Stimulated activated CD4-positive, alpha-beta T cell treated with anti-CD3 and anti-CD28 coated beads, TNF-alpha, amount 100 ng/mL, for 24 hours (primary cell): ENCODE measurements around the gene TP73.

Experiments
- DNase-seq, 3 experiments: peaks; one replicate each; pipeline ENCODE4 v3.0.0-alpha.2; 2020; ENCODE audit warnings: low read depth in 3 of 3

Gene TP73

GRCh38 chr1:3707298-3707938 lies 55.1 kb downstream of the TP73 start:
- DNase-seq, result no peak

GRCh38 chr1:3707939-3708328 lies 55.6 kb downstream of the TP73 start:
- no peak for DNase-seq

GRCh38 chr1:3708791-3709190 lies 56.5 kb downstream of the TP73 start:
- no peak for DNase-seq

DNA sequence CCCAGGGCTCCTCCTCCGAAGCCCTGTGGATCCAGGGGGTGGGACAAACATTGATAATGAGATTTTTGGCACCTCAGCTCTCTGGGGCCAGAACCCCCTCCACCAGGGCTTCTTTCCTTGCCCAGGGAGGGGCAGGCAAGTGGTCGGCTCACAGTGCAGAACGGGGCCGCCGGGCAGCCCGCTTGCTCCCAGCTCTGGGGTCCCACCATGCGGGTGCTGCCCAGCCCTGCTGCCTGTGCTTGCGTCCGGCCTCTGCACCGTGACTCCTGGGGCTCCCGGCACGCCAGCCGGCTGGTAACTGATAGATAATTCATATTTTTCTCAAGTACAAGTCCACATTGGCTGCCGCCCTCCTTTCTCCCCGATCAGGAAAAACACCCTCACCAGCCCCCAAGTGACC lies 57.9 kb downstream of the TP73 start:
- DNase-seq, result no peak

GRCh38 chr1:3711381-3711779 lies 59.1 kb downstream of the TP73 start:
- DNase-seq, result no peak

DNA sequence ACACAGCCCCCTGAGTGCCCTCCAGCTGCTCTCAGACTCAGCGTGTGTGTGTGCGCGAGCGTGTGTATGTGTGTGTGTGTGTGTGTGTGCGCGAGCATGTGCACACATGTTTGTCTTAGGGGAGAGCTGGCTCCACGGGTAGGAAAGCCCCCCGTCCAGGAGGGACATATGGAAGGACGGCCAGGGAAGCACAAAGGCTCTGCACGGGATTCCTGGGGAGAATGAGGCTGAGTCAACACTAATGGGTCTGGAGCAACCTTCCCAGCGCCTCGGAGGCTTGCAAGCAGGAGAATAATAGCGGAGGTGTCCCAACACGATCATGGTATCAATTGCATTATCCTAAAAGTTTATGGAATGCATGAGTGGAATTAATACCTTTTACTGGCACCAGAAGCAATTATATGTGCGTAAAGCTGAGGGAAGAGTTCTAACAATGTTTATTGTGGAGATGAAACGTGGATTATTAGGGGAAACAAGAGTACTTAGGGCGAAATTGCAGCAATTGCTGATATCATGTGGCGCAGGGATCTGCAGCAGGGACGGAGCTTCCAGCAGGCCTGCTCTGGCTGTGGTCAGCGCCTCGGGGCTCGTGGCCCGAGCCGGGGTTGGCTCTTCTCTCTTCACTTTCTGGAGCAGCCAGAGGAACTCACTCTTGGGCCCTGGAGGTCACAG lies 59.6 kb downstream of the TP73 start:
- DNase-seq, result no peak

- no peak for DNase-seq
Observed at GRCh38 chr1:3712573-3713535, 60.5 kb downstream of the TP73 start.

DNA sequence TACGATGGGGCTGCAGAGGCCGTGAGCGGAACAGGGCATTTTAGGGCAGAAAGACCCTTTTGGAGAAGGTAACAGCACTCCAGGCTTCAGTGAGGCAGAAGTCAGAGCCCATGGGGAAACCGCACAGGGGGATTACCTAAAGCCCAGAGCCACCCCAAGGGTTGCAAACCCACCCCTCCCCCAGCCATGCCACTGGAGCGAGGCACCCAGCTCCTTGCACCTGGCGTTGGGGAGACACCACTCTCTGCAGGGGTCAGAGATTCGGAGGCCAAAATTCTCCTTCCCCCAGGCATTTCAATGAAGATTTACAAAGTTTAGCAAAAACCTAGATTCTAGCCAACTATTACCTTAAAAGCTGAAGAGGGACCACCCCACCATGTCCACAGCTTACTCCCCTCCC lies 61.5 kb downstream of the TP73 start:
- DNase-seq, result no peak

DNA sequence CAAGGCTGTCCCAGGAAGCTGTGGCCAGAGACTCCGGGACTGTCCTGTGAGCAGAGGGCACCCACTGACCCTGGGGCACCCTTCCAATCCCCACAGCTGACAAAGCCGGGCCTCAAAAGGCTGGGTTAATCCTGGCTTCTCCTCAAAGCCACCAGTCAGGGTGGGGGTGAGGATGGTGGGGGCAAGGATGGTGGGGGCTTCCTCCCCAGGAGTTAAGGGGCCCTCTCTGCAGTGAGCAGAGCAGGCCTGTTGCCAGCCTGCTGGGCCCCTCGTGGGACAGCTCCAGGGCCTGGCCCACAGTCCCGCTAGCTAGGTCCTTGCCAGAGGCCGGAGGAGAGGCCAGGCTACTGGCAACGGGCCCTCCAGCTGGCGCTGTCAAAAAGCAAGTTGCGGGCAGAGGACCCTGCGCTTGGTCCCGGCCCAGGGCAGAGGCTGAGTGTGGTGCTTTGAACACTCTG lies 62.0 kb downstream of the TP73 start:
- DNase-seq, result no peak

DNA sequence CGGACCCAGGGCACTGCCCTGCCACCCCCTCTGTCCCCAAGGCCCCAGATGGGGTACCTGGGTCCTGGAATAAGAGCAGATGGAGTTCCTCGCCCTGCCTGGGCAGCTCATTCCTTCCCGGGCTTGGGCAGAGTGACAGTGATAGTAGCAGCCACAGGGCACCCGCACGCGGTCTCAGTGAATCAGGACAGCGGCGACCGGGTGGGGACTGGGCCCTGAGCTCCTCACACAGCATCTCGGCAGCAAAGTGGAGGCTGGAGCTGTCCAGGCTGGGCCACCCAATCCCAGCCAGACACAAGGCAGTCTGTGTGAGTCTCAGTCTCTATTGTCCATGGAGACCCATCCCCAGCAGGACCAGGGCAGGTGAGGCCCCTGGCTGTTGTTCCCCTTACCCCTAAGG lies 62.5 kb downstream of the TP73 start:
- DNase-seq, result no peak

DNA sequence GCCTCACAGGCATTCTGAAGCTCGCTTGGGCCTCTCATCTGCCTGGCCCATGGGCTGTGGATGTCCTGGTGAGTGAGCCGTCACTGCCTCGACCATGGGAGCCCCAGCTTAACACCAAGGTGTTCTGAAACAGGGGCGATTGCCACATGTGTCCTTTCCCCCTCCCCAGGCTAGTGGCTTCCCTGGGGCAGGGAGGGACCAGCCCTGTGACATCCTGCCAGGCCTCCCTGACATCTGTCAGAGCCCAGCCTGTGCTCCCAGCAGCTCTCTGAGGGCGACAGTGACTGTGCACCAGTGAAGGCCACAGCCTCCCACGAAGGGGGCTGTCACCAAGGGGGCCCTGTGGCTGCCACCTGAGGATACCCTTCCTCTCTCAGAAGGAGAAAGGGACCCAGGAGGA lies 64.0 kb downstream of the TP73 start:
- no peak for DNase-seq

GRCh38 chr1:3717041-3717714 lies 64.9 kb downstream of the TP73 start:
- DNase-seq, result no peak

DNA sequence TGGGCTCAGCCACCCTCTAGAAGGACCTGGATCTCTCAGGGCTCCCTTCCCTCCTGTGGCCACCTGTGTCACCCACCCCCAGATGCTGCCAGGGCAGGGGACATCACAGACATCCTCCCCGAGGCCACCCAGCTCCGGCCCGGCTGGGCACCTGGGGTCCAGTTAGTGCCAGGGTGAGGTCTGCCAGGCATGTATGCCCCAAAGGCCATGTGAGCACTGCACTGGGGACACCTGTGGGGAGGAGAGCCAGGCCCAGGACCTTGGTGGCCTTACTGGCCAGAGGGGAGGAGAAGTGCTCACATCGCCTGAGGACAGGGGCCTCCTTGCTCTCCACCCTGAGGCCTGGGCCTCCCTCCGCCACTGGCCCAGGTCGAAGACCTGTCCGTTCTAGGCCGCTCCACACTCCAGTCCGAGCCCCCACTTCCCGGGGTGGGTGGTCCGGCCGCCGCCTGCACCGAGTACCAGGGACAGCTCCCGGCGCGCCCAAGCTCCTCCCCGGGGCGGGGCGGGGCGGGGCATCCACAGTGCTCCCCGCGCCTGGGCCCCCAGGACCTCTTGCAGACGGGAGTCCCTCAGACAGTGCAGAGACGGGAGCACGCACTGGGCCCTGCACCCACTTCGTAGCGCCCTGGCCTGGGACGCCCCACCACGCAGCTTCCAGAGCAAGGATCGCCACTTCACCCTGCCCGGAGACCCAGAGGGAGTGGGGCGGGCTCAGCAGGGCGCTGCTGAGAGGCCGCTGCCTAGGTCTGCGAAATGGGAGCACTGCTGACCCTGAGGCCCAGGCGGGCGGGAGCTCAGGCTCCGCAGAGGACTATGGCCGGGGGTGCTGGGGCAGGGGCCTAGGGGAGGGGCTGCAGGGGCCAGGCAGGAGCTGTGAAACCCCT lies 65.6 kb downstream of the TP73 start:
- peak in 1 of 3 experiments; percentile 10 for DNase-seq

- DNase-seq, result no peak
Observed at GRCh38 chr1:3718764-3719163, 66.4 kb downstream of the TP73 start.

DNA sequence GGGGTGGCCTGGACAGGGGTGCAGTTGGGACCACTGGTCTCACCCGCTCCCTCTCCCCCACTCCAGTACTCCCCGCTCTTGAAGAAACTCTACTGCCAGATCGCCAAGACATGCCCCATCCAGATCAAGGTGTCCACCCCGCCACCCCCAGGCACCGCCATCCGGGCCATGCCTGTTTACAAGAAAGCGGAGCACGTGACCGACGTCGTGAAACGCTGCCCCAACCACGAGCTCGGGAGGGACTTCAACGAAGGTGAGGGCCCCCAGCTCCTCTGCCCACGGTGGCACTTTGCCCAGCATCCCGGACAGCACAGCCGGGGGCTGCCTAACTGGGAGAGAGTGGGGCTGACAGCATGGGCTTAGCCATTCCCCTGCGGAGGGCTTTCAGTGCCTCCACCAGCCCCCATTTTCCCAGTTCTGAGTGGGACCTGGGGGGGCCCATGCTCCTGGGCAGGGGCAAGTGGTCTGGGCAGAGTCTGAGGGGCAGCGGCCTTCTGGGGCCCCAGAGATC lies 69.7 kb downstream of the TP73 start:
- no peak for DNase-seq

DNA sequence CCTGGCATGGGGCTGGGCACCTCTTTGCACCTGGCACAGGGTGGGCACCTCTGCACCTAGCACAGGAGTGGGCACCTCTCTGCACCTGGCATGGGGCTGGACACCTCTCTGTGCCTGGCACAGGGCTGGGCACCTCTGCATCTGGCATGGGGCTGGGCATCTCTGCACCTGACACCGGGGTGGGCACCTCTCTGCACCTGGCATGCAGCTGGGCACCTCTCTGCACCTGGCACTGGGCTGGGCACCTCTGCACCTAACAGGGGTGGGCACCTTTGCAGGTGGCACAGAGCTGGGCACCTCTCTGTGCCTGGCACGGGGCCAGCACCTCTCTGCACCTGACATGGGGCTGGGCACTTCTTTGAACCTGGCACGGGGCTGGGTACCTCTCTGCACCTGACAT lies 70.5 kb downstream of the TP73 start:
- no peak for DNase-seq

- peak; percentile 59 to 74 (median 62) for DNase-seq
Observed at GRCh38 chr1:3724416-3725030, 72.2 kb downstream of the TP73 start.

DNA sequence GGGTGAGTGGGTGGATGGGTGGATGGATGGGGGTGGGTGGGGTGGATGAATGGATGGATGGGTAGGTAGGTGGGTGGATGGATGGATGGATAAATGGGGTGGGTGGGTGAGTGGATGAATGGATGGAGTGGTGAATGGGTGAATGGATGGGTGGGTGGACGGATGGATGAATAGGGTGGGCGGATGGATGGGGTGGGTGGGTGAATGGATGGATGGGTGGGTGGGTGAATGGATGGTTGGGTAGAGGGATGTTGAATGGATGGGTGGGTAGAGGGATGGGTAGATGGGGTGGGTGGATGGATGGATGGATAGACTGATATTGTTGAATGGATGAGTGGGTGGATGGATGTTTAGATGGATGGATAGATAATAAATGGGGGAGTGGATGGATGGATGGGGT lies 73.0 kb downstream of the TP73 start:
- no peak for DNase-seq

GRCh38 chr1:3727042-3727824 lies 74.9 kb downstream of the TP73 start:
- DNase-seq, result no peak
